Natural killer cell (primary cell): ENCODE measurements around the gene PPP2R5B. TPM values are rescaled to one million over a fixed set of nuclear protein-coding genes. Genes with fewer than 3 reads are reported as not detected.

Source experiments
- ATAC-seq, 3 donors: fragments of 150-1000 bp in 2 of 3; fragments of 200-7000 bp in 1 of 3; cut with Tn5 transposase; 1 replicate in 1 of 3; 2 replicates in 2 of 3; pipeline ENCODE4 v1.10.0; 2021; ENCODE audit warnings: mild to moderate bottlenecking in 2 of 3, moderate library complexity in 2 of 3
- DNase-seq, 2 donors: peaks; one replicate each; pipeline versions ENCODE4 v3.0.0 to v3.0.0-alpha.2; 2013 to 2021; ENCODE audit warnings: mixed read lengths in 1 of 2
- H3K27ac ChIP-seq: one replicate; pipeline ENCODE4 v1.5.1; 2013; ENCODE audit warnings: mild to moderate bottlenecking, low read length
- H3K27me3 ChIP-seq: one replicate; pipeline ENCODE4 v1.6.1; 2013; ENCODE audit warnings: low read length; ENCODE audit not compliant: control insufficient read depth, insufficient read depth
- H3K36me3 ChIP-seq: one replicate; pipeline ENCODE4 v1.6.1; 2013; ENCODE audit warnings: low read length; ENCODE audit not compliant: control insufficient read depth, insufficient read depth
- H3K4me1 ChIP-seq: one replicate; pipeline ENCODE4 v1.6.1; 2013; ENCODE audit warnings: low read length; ENCODE audit not compliant: control insufficient read depth, insufficient read depth
- H3K4me3 ChIP-seq: one replicate; pipeline ENCODE4 v1.5.1; 2013; ENCODE audit warnings: low read length
- H3K9me3 ChIP-seq: one replicate; pipeline ENCODE4 v1.6.1; 2013; ENCODE audit warnings: low read length; ENCODE audit not compliant: control insufficient read depth, insufficient read depth
- H3K27ac Mint-ChIP-seq, 2 donors: one replicate each; pipeline ENCODE4 v1.8.0; 2022; ENCODE audit warnings: mild to moderate bottlenecking in 2 of 2, mixed read lengths in 2 of 2, moderate library complexity in 1 of 2
- H3K27me3 Mint-ChIP-seq, 2 donors: one replicate each; pipeline ENCODE4 v1.8.0; 2022; ENCODE audit warnings: low read depth in 2 of 2, mixed read lengths in 2 of 2
- H3K36me3 Mint-ChIP-seq: one replicate; pipeline ENCODE4 v1.8.0; 2022; ENCODE audit warnings: mixed read lengths
- H3K4me1 Mint-ChIP-seq, 2 donors: one replicate each; pipeline ENCODE4 v1.8.0; 2022; ENCODE audit warnings: mixed read lengths in 2 of 2
- H3K4me3 Mint-ChIP-seq: one replicate; pipeline ENCODE4 v1.8.0; 2022; ENCODE audit warnings: mild to moderate bottlenecking, moderate library complexity, mixed read lengths
- H3K9me3 Mint-ChIP-seq, 2 donors: one replicate each; pipeline ENCODE4 v1.8.0; 2022; ENCODE audit warnings: mixed read lengths in 2 of 2
- CTCF ChIP-seq: fragments of 200-600 bp; IDR thresholded peaks from one replicate; pipeline ENCODE4 v1.8.0; 2022; ENCODE audit warnings: antibody characterized with exemption
- WGBS: methylation state at CpG from one replicate; pipeline ENCODE4 v1.1.7; 2013; ENCODE audit warnings: missing lambda C conversion rate; ENCODE audit not compliant: insufficient coverage; 5-methylcytosine and 5-hydroxymethylcytosine counted together
- intact Hi-C: fragments of 100-400 bp; cut with micrococcal nuclease; formaldehyde crosslinking; loops from one replicate; pipeline ENCODE4 v1.14.2; 2022
- total RNA-seq, 4 donors: library from RNA; stranded (reverse); fragments of 120-200 nt in 1 of 4; gene quantifications; one replicate each; pipeline versions ENCODE4 v1.2.3 to v1.2.4, GENCODE V29; 2013 to 2022

PPP2R5B gene
- total RNA-seq, 3 donors from 2014 or later (not counting 1 experiment from before 2014, with no cell fraction given), result 27.8 to 31.5 (median 28.5) TPM

GRCh38 chr11:64902102-64902900 is 22.2 kb upstream of the PPP2R5B start:
- Histone ChIP-seq H3K36me3 (peaks cover 63% of the 10 kb centered on the region), H3K9me3 (no peaks in the 10 kb centered on the region), H3K27me3 (no peaks in the 10 kb centered on the region), H3K27ac (no peak overlapping the region), H3K4me3 (no peak overlapping the region), H3K4me1 (peaks cover 4% of the 10 kb centered on the region)
- H3K4me1 Mint-ChIP-seq, result peaks cover 0 to 5% of the 10 kb centered on the region in 2 donors
- peak overlapping the region in 1 of 2 donors; percentile 44 for H3K27ac Mint-ChIP-seq
- DNase-seq (no peak), ATAC-seq (no peak)
- no peaks in the 10 kb centered on the region for H3K36me3 Mint-ChIP-seq
- no peak overlapping the region for H3K4me3 Mint-ChIP-seq
- H3K27me3 Mint-ChIP-seq, result no peaks in the 10 kb centered on the region
- WGBS, result 95% methylated on average over 30 of the region's 30 CpGs
- no peaks in the 10 kb centered on the region for H3K9me3 Mint-ChIP-seq
- intact Hi-C loops, result no loop called here
- no peak for TF ChIP-seq CTCF

GRCh38 chr11:64903291-64903833 is 21.1 kb upstream of the PPP2R5B start:
- Mint-ChIP-seq H3K4me1 (peaks cover 0 to 5% of the 10 kb centered on the region in 2 donors), H3K36me3 (no peaks in the 10 kb centered on the region), H3K4me3 (no peak overlapping the region), H3K27ac (no peak overlapping the region), H3K9me3 (no peaks in the 10 kb centered on the region), H3K27me3 (no peaks in the 10 kb centered on the region)
- peaks cover 59% of the 10 kb centered on the region for H3K36me3 ChIP-seq
- no peaks in the 10 kb centered on the region for H3K9me3 ChIP-seq
- H3K27ac ChIP-seq, result no peak overlapping the region
- ATAC-seq (no peak), DNase-seq (no peak)
- H3K27me3 ChIP-seq, result no peaks in the 10 kb centered on the region
- intact Hi-C loops, result no loop called here
- H3K4me1 ChIP-seq, result peaks cover 4% of the 10 kb centered on the region
- no peak overlapping the region for H3K4me3 ChIP-seq
- TF ChIP-seq CTCF, result no peak
- 97% methylated on average over 23 of the region's 23 CpGs for WGBS

- Mint-ChIP-seq H3K9me3 (no peaks in the 10 kb centered on the region), H3K4me1 (no peaks in the 10 kb centered on the region), H3K27me3 (no peaks in the 10 kb centered on the region), H3K36me3 (no peaks in the 10 kb centered on the region), H3K4me3 (no peak overlapping the region), H3K27ac (peak overlapping the region in 1 of 2 donors; percentile 8)
- intact Hi-C loops, result no loop called here
- WGBS, result 96% methylated on average over 25 of the region's 25 CpGs
- Histone ChIP-seq H3K4me3 (no peak overlapping the region), H3K27me3 (no peaks in the 10 kb centered on the region), H3K27ac (no peak overlapping the region), H3K4me1 (no peaks in the 10 kb centered on the region), H3K9me3 (no peaks in the 10 kb centered on the region), H3K36me3 (peaks cover 67% of the 10 kb centered on the region)
- ATAC-seq (peak in 1 of 3 donors; percentile 10), DNase-seq (no peak)
- TF ChIP-seq CTCF, result no peak
Measured at GRCh38 chr11:64905516-64906313, 18.8 kb upstream of the PPP2R5B start.
